Sigmoid colon (tissue), 7 donors: ENCODE data around the gene HTR1D. TPM values are rescaled to one million over a fixed set of nuclear protein-coding genes. Genes with fewer than 3 reads are reported as not detected.
"Not testable (repeated sequence)": the region's sequence is repeated elsewhere in the genome, so short reads cannot be mapped to it uniquely, and the experiment has no call there.

Experiments used
- DNase-seq: peaks from one replicate; pipeline ENCODE4 v3.0.0-alpha.2; 2019
- H3K27ac ChIP-seq, 4 donors: fragments of 200-600 bp; sonication (generic); one replicate each; pipeline ENCODE4 v1.5.1; 2016 to 2019; ENCODE audit warnings: mild to moderate bottlenecking in 1 of 4
- H3K27me3 ChIP-seq, 3 donors: fragments of 200-600 bp; sonication (generic); one replicate each; pipeline ENCODE4 v1.5.1; 2019; ENCODE audit warnings: mild to moderate bottlenecking in 1 of 3
- H3K36me3 ChIP-seq, 4 donors: fragments of 200-600 bp; sonication (generic); one replicate each; pipeline ENCODE4 v1.5.1; 2016 to 2019
- H3K4me1 ChIP-seq, 4 donors: fragments of 200-600 bp; sonication (generic); one replicate each; pipeline ENCODE4 v1.5.1; 2017 to 2019
- H3K4me3 ChIP-seq, 4 donors: fragments of 200-600 bp; sonication (generic); one replicate each; pipeline ENCODE4 v1.5.1; 2017 to 2019; ENCODE audit warnings: mild to moderate bottlenecking in 2 of 4, moderate library complexity in 1 of 4
- H3K9me3 ChIP-seq, 4 donors: fragments of 200-600 bp in 3 of 4; sonication (generic) in 3 of 4; one replicate each; pipeline versions ENCODE4 v1.5.1 to v1.6.1; 2013 to 2019
- EP300 ChIP-seq, 4 donors: sonication (generic); formaldehyde crosslinking; IDR thresholded peaks; one replicate each; pipeline ENCODE4 v1.6.1; 2017; ENCODE audit warnings: antibody characterized with exemption in 4 of 4
- POLR2A ChIP-seq, 2 donors: fragments of 450-650 bp; IDR thresholded peaks; one replicate each; pipeline ENCODE4 v1.6.1; 2016; ENCODE audit warnings: antibody characterized with exemption in 2 of 2, mild to moderate bottlenecking in 2 of 2, moderate library complexity in 2 of 2
- POLR2AphosphoS5 ChIP-seq, 4 donors: sonication (generic); formaldehyde crosslinking; IDR thresholded peaks; one replicate each; pipeline ENCODE4 v1.6.1; 2017; ENCODE audit warnings: antibody characterized with exemption in 4 of 4
- WGBS, 2 donors: extraction: QIAGEN DNeasy Blood & Tissue Kit; methylation state at CpG; one replicate each; pipeline ENCODE4 v1.1.7; 2013; 5-methylcytosine and 5-hydroxymethylcytosine counted together
- intact Hi-C: fragments of 100-400 bp; cut with DNase I; formaldehyde crosslinking; loops from one replicate; pipeline ENCODE4 v1.15.1; 2023
- polyA plus RNA-seq, 3 donors: library from polyadenylated mRNA; stranded (reverse); fragments of 200-250 nt; gene quantifications; one replicate each; pipeline ENCODE4 v1.2.3, GENCODE V29; 2013
- total RNA-seq, 4 donors: library from RNA; depleted of rRNA; stranded (reverse); fragments of >200 nt; gene quantifications; one replicate each; pipeline ENCODE4 v1.1.0, GENCODE V29; 2016
- TF ChIP-seq, protein P1 (sequence below), 4 experiments: fragments of 450-650 bp in 3 of 4; fragments of 200-600 bp in 1 of 4; IDR thresholded peaks; one replicate each; pipeline ENCODE4 v1.5.1; 2016 to 2019; ENCODE audit warnings: antibody characterized with exemption in 4 of 4, mild to moderate bottlenecking in 3 of 4, moderate library complexity in 2 of 4
- donor health status: healthy with polysubstance abuse.
- donor health status: Bipolar disorder and iron deficiency.
- donor health status: healthy.

Gene HTR1D
- total and polyA plus RNA-seq, 7 donors = 0.13 to 0.46 TPM; not detected in 5

DNA sequence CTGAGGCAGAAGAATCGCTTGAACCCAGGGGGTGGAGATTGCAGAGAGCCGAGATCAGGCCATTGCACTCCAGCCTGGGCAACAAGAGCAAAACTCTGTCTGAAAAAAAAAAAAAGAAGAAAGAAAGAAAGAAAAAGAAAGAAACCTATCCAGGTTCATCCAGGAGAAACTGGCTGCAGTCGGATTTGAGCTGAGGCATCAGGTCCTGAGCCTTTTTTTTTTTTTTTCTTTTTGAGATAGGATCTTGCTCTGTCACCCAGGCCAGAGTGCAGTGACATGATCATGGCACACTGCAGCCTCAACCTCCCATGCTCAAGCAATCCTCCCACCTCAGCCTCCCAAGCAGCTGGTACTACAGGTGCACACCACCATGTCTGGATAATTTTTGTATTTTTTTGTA is 26.1 kb downstream of the HTR1D start:
- Histone ChIP-seq H3K27me3 (no peaks in the 10 kb centered on the region), H3K4me1 (no peaks in the 10 kb centered on the region), H3K9me3 (no peaks in the 10 kb centered on the region), H3K27ac (no peak overlapping the region), H3K4me3 (no peak overlapping the region), H3K36me3 (no peaks in the 10 kb centered on the region)
- no peak for DNase-seq
- WGBS, 2 donors = 94 to 98% methylated on average over 3 of the region's 3 CpGs
- intact Hi-C loops = no loop called here
- TF ChIP-seq EP300 (IDR thresholded peaks at IDR 0.05) = no peak
- TF ChIP-seq POLR2A (IDR thresholded peaks at IDR 0.05) = no peak
- TF ChIP-seq POLR2AphosphoS5 (IDR thresholded peaks at IDR 0.05) = no peak
- TF ChIP-seq, protein P1, sequence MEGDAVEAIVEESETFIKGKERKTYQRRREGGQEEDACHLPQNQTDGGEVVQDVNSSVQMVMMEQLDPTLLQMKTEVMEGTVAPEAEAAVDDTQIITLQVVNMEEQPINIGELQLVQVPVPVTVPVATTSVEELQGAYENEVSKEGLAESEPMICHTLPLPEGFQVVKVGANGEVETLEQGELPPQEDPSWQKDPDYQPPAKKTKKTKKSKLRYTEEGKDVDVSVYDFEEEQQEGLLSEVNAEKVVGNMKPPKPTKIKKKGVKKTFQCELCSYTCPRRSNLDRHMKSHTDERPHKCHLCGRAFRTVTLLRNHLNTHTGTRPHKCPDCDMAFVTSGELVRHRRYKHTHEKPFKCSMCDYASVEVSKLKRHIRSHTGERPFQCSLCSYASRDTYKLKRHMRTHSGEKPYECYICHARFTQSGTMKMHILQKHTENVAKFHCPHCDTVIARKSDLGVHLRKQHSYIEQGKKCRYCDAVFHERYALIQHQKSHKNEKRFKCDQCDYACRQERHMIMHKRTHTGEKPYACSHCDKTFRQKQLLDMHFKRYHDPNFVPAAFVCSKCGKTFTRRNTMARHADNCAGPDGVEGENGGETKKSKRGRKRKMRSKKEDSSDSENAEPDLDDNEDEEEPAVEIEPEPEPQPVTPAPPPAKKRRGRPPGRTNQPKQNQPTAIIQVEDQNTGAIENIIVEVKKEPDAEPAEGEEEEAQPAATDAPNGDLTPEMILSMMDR (IDR thresholded peaks at IDR 0.05) = no peak

DNA sequence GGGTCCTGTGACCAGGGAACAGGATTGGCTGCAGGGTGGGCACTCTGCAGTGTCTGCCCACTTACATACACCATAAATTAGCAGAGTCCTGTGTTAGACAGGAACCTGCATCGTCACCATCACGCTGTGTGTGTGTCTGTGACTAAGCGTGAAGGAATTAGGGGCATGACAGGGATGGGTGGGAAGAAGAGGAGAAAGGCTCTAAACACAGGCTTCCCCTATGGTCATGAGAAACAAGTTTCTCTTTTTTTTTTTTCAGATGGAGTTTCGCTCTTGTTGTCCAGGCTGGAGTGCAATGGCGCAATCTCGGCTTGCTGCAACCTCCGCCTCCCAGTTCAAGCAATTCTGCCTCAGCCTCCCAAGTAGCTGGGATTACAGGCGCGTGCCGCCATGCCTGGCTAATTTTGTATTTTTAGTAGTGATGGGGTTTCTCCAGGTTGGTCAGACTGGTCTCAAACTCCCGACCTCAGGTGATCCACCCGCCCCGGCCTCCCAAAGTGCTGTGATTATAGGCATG is 28.3 kb downstream of the HTR1D start:
- intact Hi-C loops, H3K9me3 ChIP-seq, DNase-seq, H3K27ac ChIP-seq, H3K4me1 ChIP-seq, H3K36me3 ChIP-seq, H3K27me3 ChIP-seq, H3K4me3 ChIP-seq: not testable (repeated sequence)
- 94% methylated on average over 13 of the region's 13 CpGs for WGBS, 2 donors

DNA sequence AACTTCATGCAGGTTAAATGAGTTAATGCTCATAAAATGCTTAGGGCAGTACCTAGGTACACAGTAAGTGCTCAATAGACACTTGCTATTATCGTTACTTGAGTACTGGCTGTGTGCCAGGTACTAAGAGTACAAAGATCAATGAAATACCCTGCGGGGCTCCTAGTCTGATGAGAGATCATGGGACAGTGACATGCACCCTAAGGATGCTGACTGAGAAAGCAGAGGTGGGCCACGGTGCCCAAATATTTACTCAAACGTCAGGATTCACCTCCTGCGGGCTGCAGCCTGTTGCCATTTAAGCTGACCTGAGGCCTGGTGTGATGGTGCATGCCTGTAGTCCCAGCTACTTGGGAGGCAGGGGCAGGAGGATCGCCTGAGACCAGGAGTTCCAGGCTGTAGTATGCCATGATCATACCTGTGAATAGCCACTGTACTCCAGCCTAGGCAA is 28.8 kb downstream of the HTR1D start:
- no peak overlapping the region for H3K27ac ChIP-seq
- H3K27me3 ChIP-seq = no peaks in the 10 kb centered on the region
- H3K9me3 ChIP-seq = no peaks in the 10 kb centered on the region
- intact Hi-C loops = no loop called here
- TF ChIP-seq POLR2AphosphoS5 (IDR thresholded peaks at IDR 0.05) = no peak
- no peak for TF ChIP-seq POLR2A (IDR thresholded peaks at IDR 0.05)
- TF ChIP-seq, protein P1 (IDR thresholded peaks at IDR 0.05) = no peak
- no peak for TF ChIP-seq EP300 (IDR thresholded peaks at IDR 0.05)
- peaks cover 0 to 7% (median 2%) of the 10 kb centered on the region in 4 donors for H3K4me1 ChIP-seq
- no peaks in the 10 kb centered on the region for H3K36me3 ChIP-seq
- DNase-seq = no peak
- 37 to 74% methylated on average over 6 of the region's 6 CpGs for WGBS, 2 donors
- H3K4me3 ChIP-seq = no peak overlapping the region

- no peak overlapping the region for H3K4me3 ChIP-seq
- DNase-seq = no peak
- 21 to 65% methylated on average over 5 of the region's 5 CpGs for WGBS, 2 donors
- H3K4me1 ChIP-seq = peaks cover 0 to 7% (median 2%) of the 10 kb centered on the region in 4 donors
- H3K36me3 ChIP-seq = no peaks in the 10 kb centered on the region
- H3K27me3 ChIP-seq = no peaks in the 10 kb centered on the region
- no peak overlapping the region for H3K27ac ChIP-seq
- H3K9me3 ChIP-seq = no peaks in the 10 kb centered on the region
- TF ChIP-seq, protein P1 (IDR thresholded peaks at IDR 0.05) = no peak
- no peak for TF ChIP-seq POLR2A (IDR thresholded peaks at IDR 0.05)
- no peak for TF ChIP-seq EP300 (IDR thresholded peaks at IDR 0.05)
- TF ChIP-seq POLR2AphosphoS5 (IDR thresholded peaks at IDR 0.05) = no peak
- intact Hi-C loops = no loop called here
These were observed 29.7 kb downstream of the HTR1D start for GRCh38 chr1:23187637-23188036.

GRCh38 chr1:23185381-23185780 is 31.9 kb downstream of the HTR1D start:
- no peak for DNase-seq
- H3K27me3 ChIP-seq = no peaks in the 10 kb centered on the region
- no peak overlapping the region for H3K27ac ChIP-seq
- intact Hi-C loops = no loop called here
- H3K4me3 ChIP-seq = no peak overlapping the region
- H3K36me3 ChIP-seq = no peaks in the 10 kb centered on the region
- peaks cover 0 to 7% (median 2%) of the 10 kb centered on the region in 4 donors for H3K4me1 ChIP-seq
- TF ChIP-seq POLR2A (IDR thresholded peaks at IDR 0.05) (no peak), EP300 (IDR thresholded peaks at IDR 0.05) (no peak), POLR2AphosphoS5 (IDR thresholded peaks at IDR 0.05) (no peak)
- TF ChIP-seq, protein P1 (IDR thresholded peaks at IDR 0.05) = no peak
- H3K9me3 ChIP-seq = no peaks in the 10 kb centered on the region
- 80 to 82% methylated on average over 4 of the region's 4 CpGs for WGBS, 2 donors
